ENCODE data around the gene RBM47. TPM values are rescaled to one million over a fixed set of nuclear protein-coding genes. Genes with fewer than 3 reads are reported as not detected.

RBM47 gene
- total RNA-seq, 1 experiment from 2014 or later = 0.28 TPM

- intact Hi-C loops (cut with micrococcal nuclease; ENCODE audit: unreplicated experiment) = no loop called here
- no TSS peak for BruUV-seq (replicated peaks)
- Histone ChIP-seq H3K4me1 (ENCODE audit: insufficient read depth, low read length, poor library complexity, severe bottlenecking) (no peaks in the 10 kb centered on the region), H3K9me3 (ENCODE audit: low read depth, low read length, poor library complexity, severe bottlenecking) (no peaks in the 10 kb centered on the region), H3K4me3 (ENCODE audit: low read depth, low read length, poor library complexity, severe bottlenecking) (no peak overlapping the region), H3K27me3 (replicated peaks; ENCODE audit: insufficient read depth, low read depth, low read length, poor library complexity) (no peaks in the 10 kb centered on the region), H3K27ac (ENCODE audit: low read depth, low read length, poor library complexity, severe bottlenecking) (no peak overlapping the region), H3K36me3 (ENCODE audit: insufficient read depth, low read length, poor library complexity, severe bottlenecking) (no peaks in the 10 kb centered on the region)
- ChIA-PET CTCF (no interaction called here), POLR2A (ENCODE audit: low non-redundant PET) (no interaction called here)
- TF ChIP-seq CTCF (conservative IDR thresholded peaks at IDR 0.05; ENCODE audit: low read depth, low read length) = no peak
- no peak for TF ChIP-seq EZH2 (IDR thresholded peaks at IDR 0.05; ENCODE audit: borderline replicate concordance, low read depth, low read length, poor library complexity, severe bottlenecking)
- DNase-seq (ENCODE audit: low spot score) = no peak
These were observed 21.6 kb upstream of the RBM47 start for GRCh38 chr4:40651280-40651679.

GRCh38 chr4:40649321-40649720 lies 19.7 kb upstream of the RBM47 start:
- intact Hi-C loops (cut with micrococcal nuclease; ENCODE audit: unreplicated experiment) = no loop called here
- TF ChIP-seq EZH2 (IDR thresholded peaks at IDR 0.05; ENCODE audit: borderline replicate concordance, low read depth, low read length, poor library complexity, severe bottlenecking) = no peak
- no peak for TF ChIP-seq CTCF (conservative IDR thresholded peaks at IDR 0.05; ENCODE audit: low read depth, low read length)
- Histone ChIP-seq H3K36me3 (ENCODE audit: insufficient read depth, low read length, poor library complexity, severe bottlenecking) (no peaks in the 10 kb centered on the region), H3K4me1 (ENCODE audit: insufficient read depth, low read length, poor library complexity, severe bottlenecking) (no peaks in the 10 kb centered on the region), H3K9me3 (ENCODE audit: low read depth, low read length, poor library complexity, severe bottlenecking) (no peaks in the 10 kb centered on the region), H3K27ac (ENCODE audit: low read depth, low read length, poor library complexity, severe bottlenecking) (no peak overlapping the region), H3K4me3 (ENCODE audit: low read depth, low read length, poor library complexity, severe bottlenecking) (no peak overlapping the region), H3K27me3 (replicated peaks; ENCODE audit: insufficient read depth, low read depth, low read length, poor library complexity) (no peaks in the 10 kb centered on the region)
- ChIA-PET POLR2A (ENCODE audit: low non-redundant PET) (interaction anchor here (0.7 kb wide), 1 partner anchor 649 kb away, joined by 3 read pairs; no protein-coding TSS in a partner anchor), CTCF (no interaction called here)
- no TSS peak for BruUV-seq (replicated peaks)
- DNase-seq (ENCODE audit: low spot score) = no peak

GRCh38 chr4:40648742-40649281 lies 19.1 kb upstream of the RBM47 start:
- no TSS peak for BruUV-seq (replicated peaks)
- POLR2A ChIA-PET (ENCODE audit: low non-redundant PET) = interaction anchor here (0.7 kb wide), 1 partner anchor 648 kb away, joined by 3 read pairs; no protein-coding TSS in a partner anchor
- Histone ChIP-seq H3K27me3 (replicated peaks; ENCODE audit: insufficient read depth, low read depth, low read length, poor library complexity) (no peaks in the 10 kb centered on the region), H3K4me3 (ENCODE audit: low read depth, low read length, poor library complexity, severe bottlenecking) (no peak overlapping the region), H3K27ac (ENCODE audit: low read depth, low read length, poor library complexity, severe bottlenecking) (no peak overlapping the region), H3K4me1 (ENCODE audit: insufficient read depth, low read length, poor library complexity, severe bottlenecking) (no peaks in the 10 kb centered on the region), H3K9me3 (ENCODE audit: low read depth, low read length, poor library complexity, severe bottlenecking) (no peaks in the 10 kb centered on the region), H3K36me3 (ENCODE audit: insufficient read depth, low read length, poor library complexity, severe bottlenecking) (no peaks in the 10 kb centered on the region)
- no peak for DNase-seq (ENCODE audit: low spot score)
- intact Hi-C loops (cut with micrococcal nuclease; ENCODE audit: unreplicated experiment) = no loop called here
- TF ChIP-seq CTCF (conservative IDR thresholded peaks at IDR 0.05; ENCODE audit: low read depth, low read length) (no peak), EZH2 (IDR thresholded peaks at IDR 0.05; ENCODE audit: borderline replicate concordance, low read depth, low read length, poor library complexity, severe bottlenecking) (no peak)
- CTCF ChIA-PET = no interaction called here
